SH-SY5Y (cell line): Measurements from ENCODE around the gene HMGB4.

ENCODE experiments used
- GATA2 ChIP-seq: IDR thresholded peaks from 2 replicates; pipeline ENCODE4 v1.6.1; 2011; ENCODE audit warnings: mild to moderate bottlenecking, low read depth, low read length
- GATA3 ChIP-seq: IDR thresholded peaks from 2 replicates; pipeline ENCODE4 v1.6.1; 2011; ENCODE audit warnings: low read depth, mild to moderate bottlenecking, low read length, moderate library complexity

Gene HMGB4

DNA sequence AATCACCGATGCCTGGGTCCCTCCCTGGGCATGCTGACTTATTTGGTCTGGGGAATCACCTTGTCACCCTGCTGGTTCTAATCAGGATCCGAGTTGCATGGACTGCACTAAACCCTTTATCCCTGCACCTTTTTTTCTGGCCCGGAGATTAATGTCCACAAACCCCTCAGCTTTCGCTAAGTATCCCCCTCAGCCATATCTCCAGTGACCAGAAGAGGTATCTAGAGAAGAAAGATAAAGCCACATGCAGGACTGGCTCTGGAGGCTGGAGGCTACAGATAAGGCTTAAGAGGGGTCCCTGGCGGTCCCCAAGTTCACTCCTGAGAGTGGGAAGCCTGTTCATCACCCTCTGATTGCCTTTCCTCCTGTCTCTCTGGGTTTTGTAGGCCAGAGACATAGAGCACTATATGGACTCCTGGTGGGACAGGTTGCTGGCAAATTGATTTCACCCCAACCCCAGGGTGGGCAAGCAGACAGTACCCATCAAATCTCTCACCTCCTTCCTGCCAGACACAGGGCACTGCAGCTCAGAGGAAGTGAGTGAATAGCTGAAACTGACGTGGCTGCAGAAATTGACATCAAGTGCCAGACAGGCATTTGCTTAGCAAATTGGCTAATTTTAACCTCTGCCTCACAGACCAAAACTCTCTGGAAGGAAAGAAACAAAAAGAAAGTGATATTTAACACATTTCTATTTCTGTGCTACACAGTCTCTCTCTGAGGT, 38.8 kb downstream of the HMGB4 start:
- no peak for TF ChIP-seq GATA3
- no peak for TF ChIP-seq GATA2

DNA sequence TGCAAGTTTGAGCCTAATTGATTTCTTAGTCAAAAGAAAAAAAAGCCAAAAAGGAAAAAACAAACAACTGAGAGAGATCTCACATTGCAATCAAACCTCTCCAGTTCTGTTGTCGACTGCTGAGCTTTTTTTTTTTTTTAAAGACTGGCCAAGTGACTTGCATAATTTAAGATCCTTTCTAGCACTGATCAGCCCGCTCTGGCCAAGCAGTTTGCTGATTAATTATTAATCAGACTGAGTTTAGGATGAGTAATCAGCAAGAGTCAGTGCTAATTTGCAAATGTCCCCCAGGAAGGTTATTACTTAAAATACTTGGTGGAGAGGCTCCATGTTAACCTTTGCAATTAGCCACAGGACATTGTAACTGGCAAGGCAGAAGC, 39.3 kb downstream of the HMGB4 start:
- TF ChIP-seq GATA2 (no peak), GATA3 (no peak)

GRCh38 chr1:33905241-33905640, 41.4 kb downstream of the HMGB4 start:
- no peak for TF ChIP-seq GATA3
- TF ChIP-seq GATA2, result no peak

GRCh38 chr1:33906156-33906555, 42.3 kb downstream of the HMGB4 start:
- TF ChIP-seq GATA2, result no peak
- no peak for TF ChIP-seq GATA3

GRCh38 chr1:33908324-33908956, 44.6 kb downstream of the HMGB4 start:
- TF ChIP-seq GATA3, result no peak
- TF ChIP-seq GATA2, result no peak
